B cell (primary cell): ENCODE results near the gene URB1.

ENCODE experiments used
- EZH2 ChIP-seq: IDR thresholded peaks from 2 replicates; pipeline ENCODE4 v1.6.1; 2012; ENCODE audit warnings: borderline replicate concordance, low read depth, mild to moderate bottlenecking, moderate library complexity, low read length; ENCODE audit not compliant: insufficient read depth, poor library complexity, severe bottlenecking
- TF ChIP-seq, protein P1 (sequence below): fragments of 200-600 bp; IDR thresholded peaks from one replicate; pipeline ENCODE4 v1.8.0; 2022; ENCODE audit warnings: antibody characterized with exemption, mild to moderate bottlenecking

DNA sequence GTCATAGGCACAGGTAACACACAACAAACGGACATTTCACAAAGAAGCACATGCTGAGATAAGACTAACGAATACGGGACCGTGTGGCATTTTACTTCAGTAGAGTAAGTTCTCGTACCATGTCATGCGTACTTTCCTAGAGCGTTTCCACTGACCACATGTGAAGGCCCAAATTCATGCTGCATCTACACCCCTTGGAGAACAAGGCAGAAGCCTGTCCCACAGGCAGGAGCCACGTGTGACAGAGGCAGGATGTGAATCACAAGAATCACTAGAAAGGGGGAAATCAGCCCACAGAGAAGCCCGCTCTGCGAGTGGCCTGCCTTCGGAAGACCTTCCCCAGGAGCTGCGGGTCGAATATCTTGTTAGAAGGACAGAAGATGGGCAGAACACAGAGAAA, 41.8 kb downstream of the URB1 start:
- TF ChIP-seq, protein P1, sequence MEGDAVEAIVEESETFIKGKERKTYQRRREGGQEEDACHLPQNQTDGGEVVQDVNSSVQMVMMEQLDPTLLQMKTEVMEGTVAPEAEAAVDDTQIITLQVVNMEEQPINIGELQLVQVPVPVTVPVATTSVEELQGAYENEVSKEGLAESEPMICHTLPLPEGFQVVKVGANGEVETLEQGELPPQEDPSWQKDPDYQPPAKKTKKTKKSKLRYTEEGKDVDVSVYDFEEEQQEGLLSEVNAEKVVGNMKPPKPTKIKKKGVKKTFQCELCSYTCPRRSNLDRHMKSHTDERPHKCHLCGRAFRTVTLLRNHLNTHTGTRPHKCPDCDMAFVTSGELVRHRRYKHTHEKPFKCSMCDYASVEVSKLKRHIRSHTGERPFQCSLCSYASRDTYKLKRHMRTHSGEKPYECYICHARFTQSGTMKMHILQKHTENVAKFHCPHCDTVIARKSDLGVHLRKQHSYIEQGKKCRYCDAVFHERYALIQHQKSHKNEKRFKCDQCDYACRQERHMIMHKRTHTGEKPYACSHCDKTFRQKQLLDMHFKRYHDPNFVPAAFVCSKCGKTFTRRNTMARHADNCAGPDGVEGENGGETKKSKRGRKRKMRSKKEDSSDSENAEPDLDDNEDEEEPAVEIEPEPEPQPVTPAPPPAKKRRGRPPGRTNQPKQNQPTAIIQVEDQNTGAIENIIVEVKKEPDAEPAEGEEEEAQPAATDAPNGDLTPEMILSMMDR = no peak
- TF ChIP-seq EZH2 = no peak
